GM19099 (cell line): Measurements from ENCODE around the gene SRRM2.

ENCODE experiments used
- POLR2A ChIP-seq: IDR thresholded peaks from 3 replicates; pipeline ENCODE4 v1.6.1; 2011; ENCODE audit warnings: low read depth; ENCODE audit not compliant: insufficient read length; ENCODE audit errors: extremely low read depth

The SRRM2 gene

GRCh38 chr16:2773188-2773968, 20.9 kb downstream of the SRRM2 start:
- no peak for TF ChIP-seq POLR2A

DNA sequence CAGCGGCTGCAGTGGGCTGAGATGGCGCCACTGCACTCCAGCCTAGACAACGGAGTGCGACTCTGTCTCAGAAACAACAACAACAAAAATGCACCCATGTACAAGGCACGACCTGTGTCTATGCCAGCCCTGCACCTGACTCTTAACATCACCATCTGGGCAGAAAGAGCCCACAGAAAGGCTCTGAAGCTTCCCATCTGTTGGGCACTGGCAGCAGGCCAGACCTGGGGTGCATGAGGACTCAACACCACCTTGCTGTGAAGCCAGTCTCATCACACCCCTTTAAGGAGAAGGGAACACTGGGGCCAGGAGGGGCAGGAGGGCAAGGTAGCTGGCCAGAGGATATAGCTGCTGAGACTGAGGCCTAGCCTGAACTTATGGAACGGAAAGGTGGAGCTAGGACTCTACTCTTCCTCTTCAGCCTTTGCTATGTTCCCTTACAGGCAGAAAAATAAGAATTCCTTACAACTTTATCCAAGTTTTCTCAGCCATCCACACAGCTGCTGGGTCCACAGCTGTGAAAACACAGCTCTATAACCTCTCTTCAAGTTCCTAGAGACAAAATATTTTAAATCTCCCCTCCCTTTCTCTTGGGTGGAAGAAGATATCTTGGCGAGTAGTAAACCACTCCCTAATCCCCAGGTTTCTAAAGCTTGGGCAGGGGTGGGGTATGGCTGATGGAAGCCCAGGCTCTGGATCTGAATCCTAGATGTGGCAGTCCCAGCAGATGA, 21.9 kb downstream of the SRRM2 start:
- TF ChIP-seq POLR2A, result no peak

- no peak for TF ChIP-seq POLR2A
Observed at GRCh38 chr16:2775131-2775716, 22.8 kb downstream of the SRRM2 start.

GRCh38 chr16:2775765-2776499, 23.5 kb downstream of the SRRM2 start:
- no peak for TF ChIP-seq POLR2A

DNA sequence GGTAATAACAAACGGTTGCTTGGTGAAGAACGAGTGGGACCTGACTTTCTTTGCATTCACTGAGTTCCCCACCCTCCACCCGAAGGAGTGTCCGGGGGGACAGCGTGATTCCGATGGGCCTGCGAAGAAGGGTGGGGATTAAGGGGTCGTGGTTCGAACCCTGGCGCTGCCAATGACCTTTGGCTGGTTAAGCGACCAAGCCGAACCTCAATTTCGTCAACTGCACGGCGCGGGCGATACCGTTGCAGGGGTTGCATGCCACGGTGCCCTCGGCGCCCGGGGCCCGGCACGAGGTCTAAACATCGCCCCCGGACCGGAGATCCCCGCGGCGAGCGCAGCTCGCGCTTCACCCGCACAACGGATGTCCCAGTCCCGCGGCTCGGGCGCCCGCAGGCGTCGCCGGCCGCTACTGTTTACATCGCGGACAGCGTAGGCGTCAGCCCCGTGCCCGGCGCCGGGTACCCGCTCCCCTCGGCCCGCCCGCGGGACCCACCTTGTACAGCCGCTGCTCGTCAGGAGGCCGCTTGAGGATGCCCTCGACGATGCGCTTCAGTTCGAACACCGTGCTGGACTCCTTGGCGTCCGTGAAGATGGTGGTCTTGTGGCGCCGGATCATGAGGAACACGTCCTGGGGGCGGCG, 24.2 kb downstream of the SRRM2 start:
- no peak for TF ChIP-seq POLR2A

DNA sequence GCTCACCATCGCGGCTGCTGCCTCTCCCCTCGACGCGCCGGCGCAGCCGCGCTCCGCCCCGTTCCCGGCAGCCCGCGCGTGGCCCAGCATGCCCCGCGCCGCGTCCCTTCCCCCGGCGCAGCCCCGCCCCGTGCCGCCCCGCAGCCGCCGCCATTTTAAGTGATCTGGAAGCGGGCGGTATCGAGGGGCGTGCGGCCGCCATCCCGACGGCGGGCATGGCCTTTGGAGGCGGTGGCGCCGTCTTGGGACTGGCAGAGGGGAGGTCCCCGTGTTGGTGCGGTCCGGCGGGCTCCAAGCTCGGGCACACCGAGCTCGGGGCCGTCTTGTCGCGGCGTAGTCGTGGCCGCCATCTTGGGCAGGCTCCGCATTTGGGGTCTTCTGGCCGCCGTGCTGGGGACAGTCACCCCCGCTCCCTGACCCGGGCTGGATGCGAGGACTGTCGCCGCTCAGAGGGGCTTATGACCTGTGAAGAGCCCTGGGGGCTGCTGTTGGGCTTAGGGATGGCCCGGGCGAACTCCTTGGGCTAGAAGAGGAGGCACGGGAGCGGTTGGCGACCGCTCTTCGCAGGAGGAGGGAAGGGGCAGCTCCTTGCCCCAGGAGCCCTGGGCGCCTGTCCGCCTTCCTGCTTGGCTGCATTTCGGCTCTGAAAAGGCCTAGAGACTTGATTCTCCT, 24.9 kb downstream of the SRRM2 start, which contains the start of gene ELOB:
Gene ELOB, minus strand, starts transcription at position 50 of the 672 bp plus-strand sequence. Its CDS starts 41 bp downstream, at position 9.
- peak; percentile 86 for TF ChIP-seq POLR2A

DNA sequence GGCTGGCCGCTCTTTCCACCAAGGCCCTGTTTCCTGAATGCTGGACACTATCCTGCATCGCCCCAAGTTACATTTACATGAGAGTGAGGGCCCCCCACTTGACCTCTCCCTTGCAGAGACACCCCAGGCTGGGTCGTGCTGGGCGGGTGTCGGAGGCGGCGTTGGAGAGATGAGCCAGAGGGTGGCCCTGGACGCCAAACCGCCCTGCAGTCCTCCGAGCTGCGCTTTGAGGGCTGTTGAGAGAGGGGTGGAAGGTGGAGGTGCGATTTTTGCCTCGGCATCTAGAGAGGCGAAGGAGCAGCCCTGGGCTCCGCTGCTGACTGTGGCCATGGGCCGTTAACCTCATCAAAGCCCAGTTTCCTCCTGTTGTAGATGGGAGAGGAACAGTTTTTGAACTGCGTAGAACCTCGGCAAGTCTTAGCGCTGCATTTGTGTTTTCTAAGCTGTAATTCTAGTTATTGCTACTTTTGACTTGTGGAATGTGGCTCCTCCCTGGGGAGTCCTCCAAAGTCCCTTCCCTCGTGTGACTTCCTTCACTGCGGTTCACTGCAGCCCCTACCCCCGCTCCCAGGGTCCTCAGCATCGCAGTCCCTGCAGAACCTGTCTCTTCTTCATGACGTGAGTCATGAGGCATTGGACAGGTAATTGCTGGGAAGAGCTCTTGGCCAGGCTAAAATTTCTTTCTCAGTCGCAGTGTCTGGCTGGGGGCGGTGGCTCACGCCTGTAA, 25.6 kb downstream of the SRRM2 start:
- TF ChIP-seq POLR2A, result peak; percentile 45

GRCh38 chr16:2778630-2778958, 26.2 kb downstream of the SRRM2 start:
- no peak for TF ChIP-seq POLR2A

DNA sequence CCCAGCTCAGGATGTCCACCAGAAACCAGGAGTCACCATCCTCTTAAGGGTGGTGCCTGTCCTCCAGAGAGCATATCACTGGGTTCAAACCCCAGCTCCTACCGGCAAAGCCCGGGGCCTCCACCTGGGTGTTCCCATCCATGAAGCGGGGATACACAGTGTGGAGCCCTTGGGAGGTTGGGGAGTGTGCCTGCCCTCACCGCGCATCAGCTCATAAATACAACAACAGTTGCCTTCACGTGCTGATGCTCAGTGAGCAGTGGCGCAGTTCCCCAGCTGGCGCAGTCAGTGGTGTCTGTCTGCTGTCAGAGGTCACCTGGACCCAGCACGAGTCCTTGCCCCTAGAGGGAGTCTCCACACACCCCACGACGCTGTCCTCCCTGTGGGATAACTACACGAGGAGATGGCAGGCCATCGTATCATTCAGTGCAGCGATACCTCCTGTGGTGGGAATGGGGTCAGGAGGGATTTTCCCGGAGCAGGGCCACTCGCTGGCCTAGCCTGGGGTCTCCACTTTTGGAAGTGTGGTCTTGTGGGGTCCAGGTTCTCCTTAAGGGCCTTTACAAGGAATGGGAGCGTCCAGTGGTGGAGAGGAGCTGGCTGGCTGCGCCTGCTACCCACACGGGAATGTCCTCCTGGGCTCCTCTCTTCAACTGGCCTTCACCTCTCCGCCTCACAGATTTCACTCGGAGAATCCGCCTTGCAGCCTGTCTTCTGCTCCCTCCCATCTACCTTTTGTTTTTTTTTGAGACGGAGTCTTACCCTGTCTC, 26.9 kb downstream of the SRRM2 start:
- TF ChIP-seq POLR2A, result no peak

GRCh38 chr16:2779978-2780898, 27.8 kb downstream of the SRRM2 start:
- no peak for TF ChIP-seq POLR2A

DNA sequence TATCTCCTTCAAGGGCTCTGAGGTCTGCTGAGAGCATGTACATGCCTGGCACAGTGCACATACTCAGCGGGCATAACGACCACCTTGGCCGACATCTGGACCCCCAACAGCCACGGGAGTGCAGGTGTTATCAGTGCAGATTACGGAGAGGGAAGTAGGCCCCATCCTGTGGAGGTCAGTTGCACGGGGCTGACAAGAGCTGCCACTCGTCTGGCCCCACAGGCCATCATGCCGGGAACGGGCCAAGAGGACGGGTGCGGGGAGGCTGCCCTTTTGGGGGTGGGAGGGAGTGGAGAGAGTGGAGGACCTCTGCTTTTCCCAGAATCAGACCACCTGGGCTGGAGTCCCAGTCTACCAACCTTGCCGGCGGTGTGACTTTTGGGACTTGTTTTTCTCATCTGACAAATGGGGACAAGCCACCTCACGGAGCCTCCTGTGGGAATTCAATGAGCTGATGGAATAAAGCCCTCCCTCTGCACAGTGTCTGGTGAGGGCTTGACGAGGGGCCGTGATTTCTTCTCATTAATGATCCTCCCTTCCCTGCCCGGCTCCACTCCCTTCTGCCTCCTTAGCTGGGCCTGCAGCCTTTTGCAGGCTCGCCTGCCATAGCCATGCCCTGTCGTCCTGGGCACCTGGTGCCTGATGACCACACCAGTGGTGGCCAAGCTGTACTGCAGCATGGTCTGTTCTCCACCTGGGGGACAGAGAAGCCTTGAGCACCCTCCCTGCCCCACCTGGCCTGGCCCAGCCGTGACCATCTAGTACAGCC, 30.3 kb downstream of the SRRM2 start:
- no peak for TF ChIP-seq POLR2A
